HG02571 (cell line): ENCODE results near the gene ABI1.

Source experiments
- ATAC-seq: cut with Tn5 transposase; IDR thresholded peaks from one replicate; pipeline ENCODE4 v1.9.1; 2021; ENCODE audit warnings: mild to moderate bottlenecking, moderate library complexity; ENCODE audit not compliant: unreplicated experiment

The ABI1 gene

GRCh38 chr10:26855186-26855585 lies 5.6 kb downstream of the ABI1 start:
- no peak for ATAC-seq

- ATAC-seq = no peak
These were observed 6.2 kb downstream of the ABI1 start for GRCh38 chr10:26854524-26854923.

- no peak for ATAC-seq
These were observed 16.3 kb downstream of the ABI1 start for GRCh38 chr10:26844396-26844975.

GRCh38 chr10:26843736-26844135 lies 17.0 kb downstream of the ABI1 start:
- no peak for ATAC-seq

DNA sequence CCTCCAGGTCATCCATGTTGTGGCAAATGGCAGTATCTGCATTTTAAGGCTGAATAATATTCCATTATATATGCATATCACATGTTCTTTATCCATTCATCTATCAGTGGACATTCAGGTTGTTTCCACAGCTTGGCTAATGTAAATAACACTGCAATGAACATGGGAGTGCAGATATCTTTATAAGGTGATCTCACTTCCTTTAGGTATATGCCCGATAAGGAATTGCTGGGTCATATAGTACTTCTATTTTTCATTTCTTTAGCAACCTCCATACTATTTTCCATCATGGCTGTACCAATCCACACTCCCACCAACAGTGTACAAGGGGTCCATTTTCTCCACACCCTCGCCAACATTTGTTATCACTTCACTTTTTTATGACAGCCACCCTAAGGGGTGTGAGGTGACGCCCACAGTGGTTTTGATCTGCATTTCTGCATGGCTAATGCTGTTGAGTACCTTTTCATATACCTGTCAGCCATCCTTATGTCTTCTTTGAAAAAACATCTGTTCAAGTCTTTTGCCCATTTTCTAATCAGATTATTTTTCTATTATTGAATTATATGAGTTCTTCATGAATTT lies 18.9 kb downstream of the ABI1 start:
- ATAC-seq = no peak

- no peak for ATAC-seq
These were observed 19.6 kb downstream of the ABI1 start for GRCh38 chr10:26840938-26841732.

DNA sequence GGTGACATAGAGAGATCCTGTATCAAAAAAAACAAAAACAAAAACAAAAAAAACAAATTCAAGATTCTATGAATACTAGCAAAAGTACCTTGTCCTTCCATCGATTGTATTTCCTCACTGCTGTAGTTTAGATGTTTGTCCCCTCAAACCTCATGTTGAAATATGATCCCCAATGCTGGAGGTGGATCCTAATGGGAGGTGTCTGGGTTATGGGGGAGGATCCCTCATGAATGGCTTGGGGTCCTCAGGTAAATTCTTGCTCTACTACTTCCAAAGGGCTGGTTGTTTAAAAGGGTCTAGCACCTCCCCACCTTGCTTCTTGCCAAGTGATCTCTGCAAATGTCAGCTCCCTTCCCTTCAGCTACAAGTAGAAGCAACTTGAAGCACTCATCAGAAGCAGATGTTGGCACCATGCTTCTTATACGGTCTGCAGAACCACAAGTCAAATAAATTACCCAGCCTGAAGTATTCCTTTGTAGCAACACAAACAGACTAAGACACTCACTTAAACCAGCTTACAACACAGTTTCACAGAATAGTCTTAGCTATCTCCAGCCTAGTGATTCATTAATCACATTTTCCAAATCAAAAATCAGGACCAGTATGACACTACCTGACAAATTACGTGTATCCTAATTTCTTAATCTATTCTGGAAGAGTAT lies 20.7 kb downstream of the ABI1 start:
- ATAC-seq = no peak

DNA sequence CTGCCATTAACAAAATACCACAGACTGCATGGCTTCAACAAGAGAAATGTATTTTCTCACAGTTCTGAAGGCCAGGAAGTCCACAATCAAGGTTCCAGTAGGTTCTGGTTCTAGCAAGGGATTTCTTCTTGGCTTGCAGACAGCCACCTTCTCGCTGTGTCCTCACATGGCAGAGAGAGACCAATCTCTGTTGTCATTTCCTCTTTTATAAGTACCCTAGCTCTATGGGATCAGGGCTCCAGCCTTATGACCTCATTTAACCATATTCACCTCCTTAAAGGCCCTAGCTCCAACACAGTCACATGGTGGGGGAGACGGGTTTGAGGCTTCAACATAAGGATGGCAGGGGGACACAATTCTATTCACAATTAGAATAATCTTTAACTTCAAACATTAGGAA lies 23.6 kb downstream of the ABI1 start:
- ATAC-seq = no peak

- no peak for ATAC-seq
These were observed 25.7 kb downstream of the ABI1 start for GRCh38 chr10:26835025-26835424.

DNA sequence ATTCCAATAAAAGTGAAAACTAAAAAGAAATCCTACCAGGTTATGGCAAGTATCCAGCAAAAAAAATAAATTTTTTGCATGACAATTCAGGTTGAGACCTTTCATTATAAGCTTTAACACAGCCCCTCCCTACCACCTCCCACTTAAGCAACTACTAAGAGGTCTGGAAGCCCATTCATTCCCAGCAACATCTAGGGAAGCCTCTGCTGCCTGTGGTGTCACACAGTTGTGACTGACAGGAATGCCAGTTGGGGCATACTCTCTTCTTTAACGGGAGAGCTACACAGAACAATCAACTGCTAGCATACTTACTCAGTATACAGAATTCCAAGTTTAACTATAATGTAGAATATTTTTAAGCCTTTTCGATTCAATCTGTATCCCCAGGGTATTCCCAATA lies 27.8 kb downstream of the ABI1 start:
- ATAC-seq = no peak

- ATAC-seq = no peak
These were observed 28.8 kb downstream of the ABI1 start for GRCh38 chr10:26831936-26832335.

- ATAC-seq = no peak
These were observed 30.8 kb downstream of the ABI1 start for GRCh38 chr10:26829810-26830515.

DNA sequence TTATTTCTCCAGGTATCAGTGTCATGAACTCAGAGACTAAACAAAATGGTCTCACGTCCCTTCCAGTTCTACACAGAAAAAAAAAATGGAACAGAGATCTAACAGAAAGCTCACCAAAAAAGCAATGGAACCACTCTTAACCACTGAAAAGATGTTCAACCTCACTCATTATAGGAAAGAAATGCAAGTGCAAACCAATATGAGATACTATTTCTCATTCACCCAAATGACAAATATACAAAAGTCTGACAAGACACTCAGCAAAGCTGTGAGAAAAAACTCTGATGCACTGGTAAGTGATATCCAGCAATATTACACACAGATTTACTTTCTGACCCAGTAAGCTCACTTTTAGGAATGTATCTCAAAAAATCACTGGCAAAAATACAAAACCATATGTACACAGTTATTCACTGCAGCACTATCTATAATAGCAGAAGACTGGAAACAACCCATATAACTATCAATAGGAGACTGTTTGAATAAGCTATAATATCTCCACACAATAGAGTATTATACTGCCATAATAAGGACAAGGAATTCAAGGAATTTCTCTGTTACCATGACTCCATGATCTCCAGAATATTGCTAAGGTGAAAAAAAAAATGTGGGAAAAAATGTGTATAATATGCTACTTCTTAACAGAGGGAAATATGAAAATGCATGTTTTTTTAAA lies 36.6 kb downstream of the ABI1 start:
- no peak for ATAC-seq

DNA sequence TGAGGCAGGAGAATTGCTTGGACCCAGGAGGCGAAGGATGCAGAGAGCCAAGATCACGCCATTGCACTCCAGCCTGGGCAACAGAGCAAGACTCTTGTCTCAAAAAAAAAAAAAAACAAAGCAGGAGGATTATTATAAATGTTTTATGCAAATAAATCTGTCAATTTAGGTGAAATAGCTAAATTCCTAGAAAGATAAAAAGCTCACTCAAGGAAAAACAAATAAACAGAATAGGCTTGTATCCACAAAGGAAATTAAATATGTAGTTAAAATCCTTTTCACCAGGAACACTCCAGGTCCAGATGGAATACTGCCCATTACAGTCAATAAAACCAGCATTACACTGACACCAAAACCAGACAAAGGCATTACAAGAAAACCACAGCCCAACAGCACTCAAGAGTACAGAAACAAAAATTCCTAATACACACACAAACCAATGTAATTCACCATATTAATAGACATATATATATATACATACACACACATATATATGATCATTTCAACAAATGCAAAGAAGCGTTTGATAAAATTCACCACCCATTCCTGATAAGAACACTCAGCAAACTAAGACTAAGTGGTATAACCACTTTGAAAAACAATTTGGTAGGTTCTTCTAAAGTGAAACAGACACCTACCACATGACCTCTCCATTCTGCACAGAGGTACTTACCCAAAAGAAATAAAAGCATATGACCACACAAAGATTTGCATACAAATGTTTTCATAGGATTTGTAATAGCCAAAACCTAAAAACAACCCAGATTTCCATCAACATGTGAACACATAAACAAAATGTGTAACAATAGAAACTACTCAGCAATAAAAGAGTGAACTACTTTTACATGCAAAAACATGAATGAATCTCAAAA lies 38.8 kb downstream of the ABI1 start:
- ATAC-seq = no peak

GRCh38 chr10:26815500-26815899 lies 45.3 kb downstream of the ABI1 start:
- no peak for ATAC-seq

DNA sequence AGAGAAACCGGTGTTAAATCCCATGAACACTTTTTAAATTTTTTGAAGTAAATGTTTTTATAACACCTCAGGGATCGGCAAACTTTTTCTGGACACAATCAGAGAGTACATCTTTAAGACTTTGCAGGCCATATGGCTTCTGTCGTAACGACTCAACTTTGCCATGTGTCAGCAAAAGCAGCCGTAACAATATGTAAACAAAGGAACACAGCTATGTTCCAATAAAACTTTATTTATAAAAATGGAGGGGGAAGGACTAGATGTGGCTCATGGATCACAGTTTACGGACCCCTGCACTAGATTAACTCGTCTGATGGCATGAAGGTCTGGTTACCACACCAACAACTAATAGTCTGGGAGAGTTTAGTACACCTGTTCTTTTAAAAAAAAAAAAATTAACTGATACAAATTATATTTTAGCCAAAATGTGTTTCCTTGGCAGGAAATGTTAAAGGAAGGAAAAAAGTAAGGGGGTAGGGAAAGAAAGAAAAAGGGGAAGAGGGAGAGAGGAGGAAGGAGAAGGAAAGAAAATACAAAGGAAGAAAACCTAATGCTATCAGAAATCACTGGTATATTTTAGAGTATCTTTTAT lies 50.2 kb downstream of the ABI1 start:
- no peak for ATAC-seq

- ATAC-seq = no peak
These were observed 50.8 kb downstream of the ABI1 start for GRCh38 chr10:26809973-26810372.

DNA sequence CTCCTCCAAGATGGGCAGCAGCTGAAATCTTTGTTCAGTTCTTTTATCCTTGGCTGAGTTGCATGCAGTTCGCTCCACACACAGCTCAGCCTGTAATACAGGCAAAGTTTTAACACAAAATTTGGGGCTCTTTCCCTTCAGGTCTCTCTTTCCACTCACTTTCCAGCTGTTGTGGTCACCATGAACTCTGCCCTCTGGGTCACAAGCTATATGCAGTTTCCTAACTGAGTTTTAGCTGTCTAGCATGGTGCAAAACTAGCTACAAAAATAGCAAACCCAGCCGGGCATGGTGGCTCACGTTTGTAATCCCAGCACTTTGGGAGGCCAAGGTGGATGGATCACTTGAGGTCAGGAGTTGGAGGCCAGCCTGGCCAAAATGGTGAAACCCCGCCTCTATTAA lies 53.2 kb downstream of the ABI1 start:
- ATAC-seq = no peak

DNA sequence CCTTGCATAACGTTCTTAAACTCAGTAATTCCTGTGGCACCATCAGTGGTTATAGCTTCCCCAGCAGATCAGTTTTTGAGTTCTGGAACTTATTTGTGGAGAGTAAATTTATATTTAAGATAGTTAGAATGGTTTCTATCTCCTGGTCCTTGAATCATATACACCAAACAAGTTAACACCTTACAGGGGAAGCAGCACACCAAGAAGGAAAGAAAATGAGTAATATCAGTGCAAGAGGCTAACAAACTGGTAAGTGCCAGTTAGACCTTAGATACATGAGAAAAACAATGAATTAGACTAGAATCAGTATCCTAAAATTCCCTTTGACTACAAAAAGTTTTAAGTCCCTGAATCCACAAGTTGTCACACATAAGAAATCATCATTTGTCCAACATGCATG lies 54.2 kb downstream of the ABI1 start:
- no peak for ATAC-seq
